ENCODE results near the gene MEI4.
"Not testable (repeated sequence)": the region's sequence is repeated elsewhere in the genome, so short reads cannot be mapped to it uniquely, and the experiment has no call there.

The MEI4 gene

DNA sequence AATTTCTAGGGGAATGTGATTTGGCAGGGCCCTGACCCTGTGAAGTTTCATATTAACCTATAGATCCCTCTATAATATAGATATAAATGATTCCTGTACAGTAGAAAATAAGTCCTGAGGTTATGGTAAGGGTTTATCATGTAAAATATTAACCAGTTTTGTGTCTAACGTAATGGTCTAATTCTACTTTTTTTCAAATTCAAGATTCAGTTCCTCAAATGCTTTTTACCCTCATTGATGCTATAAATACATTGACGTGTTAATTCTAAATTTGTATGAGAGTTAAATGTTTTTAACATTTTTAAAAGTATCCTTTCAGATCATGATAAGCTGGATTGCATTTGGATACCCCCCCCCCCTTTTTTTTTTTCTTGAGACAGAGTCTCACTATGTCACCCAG is 169.4 kb downstream of the MEI4 start:
- no peak for DNase-seq

DNA sequence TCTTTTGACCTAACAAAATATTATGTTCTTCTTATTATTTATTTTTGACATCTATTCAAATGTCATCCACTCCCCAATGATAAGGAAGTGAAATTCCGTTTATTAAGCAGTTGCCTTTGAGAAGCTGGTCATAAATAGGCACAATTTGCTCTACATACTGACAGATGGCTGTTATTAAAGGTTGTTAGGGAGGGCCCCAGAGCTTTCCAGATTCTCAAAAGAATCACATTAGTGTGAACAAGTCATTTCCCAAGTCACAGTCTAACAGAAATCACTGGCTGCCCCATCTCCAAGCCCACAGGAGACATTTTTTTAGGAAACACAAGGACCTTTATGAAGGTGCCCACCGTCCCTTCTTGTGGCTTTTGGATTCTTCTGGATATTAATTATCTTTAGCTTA is 172.4 kb downstream of the MEI4 start:
- no peak for DNase-seq

DNA sequence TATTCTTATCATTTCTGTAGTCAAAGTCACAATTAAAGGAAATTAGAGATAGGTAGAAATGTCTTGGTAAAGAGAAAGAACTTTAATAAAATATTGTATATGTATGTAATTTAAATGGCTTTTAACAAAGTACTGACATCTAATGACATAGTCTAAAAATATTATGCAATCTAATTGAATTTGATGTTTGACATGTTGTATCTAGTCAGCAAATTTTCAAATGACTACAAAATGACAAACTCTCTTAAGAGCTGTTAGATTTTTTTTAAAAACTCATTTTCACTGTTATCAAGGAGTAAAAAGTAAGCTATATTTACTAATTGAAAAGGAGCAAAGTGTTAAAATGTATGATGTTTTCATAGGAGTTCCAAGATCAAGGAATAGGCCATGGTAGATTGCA is 176.9 kb downstream of the MEI4 start:
- DNase-seq: no peak

DNA sequence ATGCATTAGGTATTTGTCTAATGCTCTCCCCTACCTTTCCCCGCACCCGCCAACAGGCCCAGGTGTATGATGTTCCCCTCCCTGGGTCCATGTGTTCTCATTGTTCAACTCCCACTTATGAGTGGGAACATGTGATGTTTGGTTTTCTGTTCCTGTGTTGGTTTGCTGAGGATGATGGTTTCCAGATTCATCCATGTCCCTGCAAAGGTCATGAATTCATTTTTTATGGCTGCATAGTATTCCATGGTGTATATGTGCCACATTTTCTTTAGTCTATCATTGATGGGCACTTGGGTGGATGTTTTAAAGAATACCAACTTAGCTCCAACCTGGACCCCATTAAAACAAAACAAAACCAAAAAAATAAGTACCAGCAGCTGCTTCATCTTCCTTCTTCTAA is 180.9 kb downstream of the MEI4 start:
- DNase-seq: not testable (repeated sequence)

DNA sequence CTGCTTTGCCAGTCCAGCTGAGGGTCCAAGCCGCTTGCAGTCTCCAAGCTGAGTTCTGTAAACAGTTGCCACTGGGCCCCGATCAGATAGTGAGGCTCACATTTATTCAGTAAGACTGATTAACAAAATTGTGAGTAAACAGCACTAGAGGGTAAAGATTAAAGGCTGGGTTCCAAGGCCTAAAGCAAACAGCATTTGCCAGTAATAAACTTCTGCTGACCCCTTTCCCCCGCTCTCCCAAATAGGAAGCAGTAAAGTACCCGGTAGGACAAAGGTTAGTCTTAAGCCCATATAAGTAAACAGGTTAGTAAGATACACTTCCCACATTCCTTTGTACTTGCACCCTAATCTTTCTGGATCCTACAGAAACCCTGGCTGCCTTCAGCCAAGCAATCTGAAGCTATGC is 181.8 kb downstream of the MEI4 start:
- DNase-seq: no peak

DNA sequence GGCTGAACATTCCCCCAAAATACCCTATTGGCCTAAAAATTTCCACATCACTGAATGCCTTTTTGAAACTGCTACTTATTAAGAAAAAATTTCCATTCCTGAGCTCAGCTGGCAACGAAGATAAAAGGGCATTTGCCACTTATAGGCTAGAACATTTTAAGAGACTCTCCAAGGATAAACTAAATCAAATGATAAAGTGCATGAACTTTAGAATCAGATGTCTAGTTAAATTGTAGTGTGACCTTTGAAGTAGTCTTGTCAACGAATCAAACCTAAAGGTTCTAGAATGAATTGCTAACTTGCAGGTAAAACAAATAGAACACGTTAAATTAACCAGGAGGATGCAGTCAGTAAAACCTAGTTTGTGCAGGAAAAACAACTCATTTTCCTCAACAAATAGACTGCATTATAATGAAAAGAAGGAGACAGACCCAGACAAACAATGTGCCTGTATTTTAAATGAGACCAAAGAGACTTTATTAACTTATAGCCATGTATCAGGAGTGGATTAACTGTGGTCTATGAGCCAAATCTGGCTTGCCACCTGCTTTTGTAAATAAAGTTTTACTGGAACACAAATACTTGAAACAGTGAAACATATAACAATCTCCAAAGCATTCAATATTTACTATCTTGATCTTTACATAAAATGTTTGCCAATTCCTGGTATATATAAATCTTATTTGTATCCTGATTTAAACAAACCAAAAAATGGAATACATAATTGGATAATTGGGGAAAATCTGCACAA is 184.4 kb downstream of the MEI4 start:
- no peak for DNase-seq

DNA sequence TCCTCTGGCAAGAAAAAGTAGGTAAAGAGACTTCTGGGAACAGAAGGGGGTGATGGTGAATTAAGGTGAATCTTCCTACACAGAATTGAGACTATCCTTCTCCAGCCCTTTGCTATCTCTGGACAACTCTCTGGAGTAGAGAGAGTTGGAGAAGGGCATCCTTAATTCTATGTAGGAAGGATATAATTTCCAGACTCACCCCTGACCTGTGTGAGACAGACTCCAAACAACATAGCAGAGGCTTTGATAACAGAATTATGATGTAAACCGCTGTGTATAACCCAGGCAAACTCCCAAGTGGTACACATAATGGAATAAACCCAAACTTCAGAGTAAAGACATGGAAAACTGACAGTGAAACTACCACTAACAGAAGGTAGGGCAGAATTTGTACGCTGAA is 186.5 kb downstream of the MEI4 start:
- DNase-seq: no peak

DNA sequence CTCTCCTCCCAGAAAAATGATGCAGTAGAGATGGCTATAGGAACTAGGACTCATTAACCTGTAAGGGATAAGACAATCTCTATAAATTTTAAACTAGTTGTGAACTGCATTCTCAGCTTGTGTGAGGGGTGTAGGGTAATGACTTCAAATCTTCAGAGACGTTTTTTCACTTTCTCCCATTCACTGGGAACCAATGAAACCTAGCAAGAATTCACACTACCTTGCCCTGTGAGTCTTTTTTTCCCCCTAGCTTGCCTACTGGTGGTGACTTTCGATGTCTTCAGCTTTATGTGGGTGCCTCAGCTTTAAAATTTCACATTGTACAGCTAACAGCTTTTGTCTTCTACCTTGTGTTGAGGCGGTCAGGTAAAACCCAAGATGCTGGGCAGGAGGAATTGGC is 192.0 kb downstream of the MEI4 start:
- DNase-seq: no peak

DNA sequence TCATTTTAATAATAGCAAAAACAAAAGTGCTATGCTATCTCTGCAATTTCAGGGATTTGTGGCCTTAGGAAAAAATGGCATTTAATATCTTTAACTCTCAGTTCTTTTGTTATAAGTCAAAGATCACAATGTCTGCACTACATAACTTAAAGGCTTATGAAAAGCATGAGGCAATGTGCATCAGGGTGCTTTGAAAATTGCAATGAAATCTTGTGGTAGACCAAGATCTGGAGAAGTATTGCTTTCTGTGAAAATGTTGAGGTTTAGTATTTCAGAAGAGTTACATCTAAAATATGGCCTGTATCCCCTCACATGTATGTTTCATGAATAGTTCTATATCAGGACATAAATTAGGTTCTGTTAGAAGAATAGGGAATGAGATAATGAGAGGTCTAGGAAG is 200.6 kb downstream of the MEI4 start:
- DNase-seq: no peak

DNA sequence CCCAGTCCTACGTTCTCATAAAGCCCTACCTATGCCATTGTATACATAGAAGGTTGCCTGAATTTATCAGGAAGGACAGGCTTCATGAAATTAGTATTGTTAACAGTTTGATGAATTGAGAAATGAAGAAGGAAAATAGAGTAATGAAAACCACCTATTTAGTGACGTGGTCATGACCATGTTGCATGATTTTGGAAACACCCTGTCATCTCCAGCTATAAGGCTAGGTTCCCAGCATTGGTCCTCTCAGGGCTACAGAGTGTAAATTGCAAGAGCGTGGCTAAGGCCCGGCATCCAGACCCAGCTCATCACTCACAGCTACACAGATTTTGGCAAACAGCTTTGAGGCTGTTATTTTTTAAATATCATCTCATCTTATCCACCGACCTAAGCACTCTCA is 203.6 kb downstream of the MEI4 start:
- no peak for DNase-seq

DNA sequence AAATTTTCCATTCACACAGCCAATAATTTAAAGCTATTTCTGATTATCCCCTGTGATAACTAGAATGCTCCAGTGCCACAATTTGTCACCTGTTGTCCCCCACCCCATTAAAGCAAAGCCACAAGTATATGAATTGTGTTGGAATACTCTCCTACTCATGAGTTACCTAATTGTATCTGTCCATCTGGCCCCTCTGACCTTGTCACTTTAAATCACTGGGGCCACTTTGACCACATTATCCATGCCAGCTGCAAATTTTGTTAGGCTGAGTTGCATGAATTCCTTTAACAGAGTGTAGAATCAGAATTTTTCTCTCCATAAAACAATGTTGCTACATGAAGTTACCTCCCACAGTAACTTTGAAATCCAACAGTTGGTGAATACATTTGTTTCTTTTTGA is 204.6 kb downstream of the MEI4 start:
- no peak for DNase-seq

DNA sequence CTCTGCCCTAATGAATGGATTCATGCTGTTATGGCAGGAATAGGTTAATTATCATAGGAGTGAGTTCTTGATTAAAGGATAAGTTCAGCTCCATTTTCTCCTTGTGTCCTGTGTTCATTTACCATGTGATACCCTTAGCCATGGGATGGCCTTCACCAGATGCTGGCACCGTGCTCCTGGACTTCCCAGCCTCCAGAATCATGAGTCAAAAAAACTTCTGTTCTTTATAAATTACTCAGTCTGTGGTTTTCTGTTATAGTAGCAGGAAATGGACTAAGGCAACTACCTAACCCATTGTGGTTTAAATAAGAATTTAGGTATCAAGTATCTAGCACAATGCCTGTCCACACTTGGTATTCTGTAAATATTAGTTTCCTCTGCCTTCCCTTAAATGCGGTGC is 223.5 kb downstream of the MEI4 start:
- no peak for DNase-seq

DNA sequence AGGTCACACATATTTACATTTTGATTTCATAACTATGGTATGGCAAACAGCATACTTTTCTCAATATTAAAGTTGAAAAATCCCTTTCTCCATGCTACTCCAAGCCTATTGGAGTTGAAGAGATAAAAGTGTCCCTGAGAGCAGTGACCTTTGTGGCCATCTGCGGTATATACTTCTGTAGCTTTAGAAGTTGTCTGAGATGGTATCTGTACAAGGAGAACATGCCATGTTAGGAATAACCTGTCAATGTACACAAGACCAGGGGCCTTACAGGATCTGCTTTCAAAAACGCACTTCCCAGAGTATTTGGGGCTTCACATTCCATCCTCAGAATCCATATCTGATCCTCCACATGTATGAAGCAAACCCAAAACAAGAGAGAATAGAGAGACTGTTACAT is 226.7 kb downstream of the MEI4 start:
- no peak for DNase-seq

DNA sequence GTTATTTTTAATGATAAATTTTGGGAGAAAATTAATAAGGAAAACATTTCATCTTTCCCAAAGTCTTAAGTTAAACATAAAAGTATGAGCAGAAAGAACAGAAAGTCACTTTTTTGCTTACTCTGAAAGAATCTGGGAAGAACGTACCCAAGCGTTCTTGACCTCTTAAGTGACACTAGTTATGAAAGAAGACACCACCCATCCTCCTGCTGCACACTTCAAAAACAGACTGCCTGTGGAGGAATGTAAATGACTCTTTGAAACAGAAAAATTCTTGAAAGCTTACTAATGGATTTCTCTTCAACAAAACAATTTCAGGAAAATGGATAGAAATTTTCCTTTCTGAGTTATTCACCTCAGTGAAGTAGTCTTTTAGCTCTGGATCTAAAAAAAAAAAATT is 227.7 kb downstream of the MEI4 start:
- DNase-seq: peak; percentile 13 to 75

DNA sequence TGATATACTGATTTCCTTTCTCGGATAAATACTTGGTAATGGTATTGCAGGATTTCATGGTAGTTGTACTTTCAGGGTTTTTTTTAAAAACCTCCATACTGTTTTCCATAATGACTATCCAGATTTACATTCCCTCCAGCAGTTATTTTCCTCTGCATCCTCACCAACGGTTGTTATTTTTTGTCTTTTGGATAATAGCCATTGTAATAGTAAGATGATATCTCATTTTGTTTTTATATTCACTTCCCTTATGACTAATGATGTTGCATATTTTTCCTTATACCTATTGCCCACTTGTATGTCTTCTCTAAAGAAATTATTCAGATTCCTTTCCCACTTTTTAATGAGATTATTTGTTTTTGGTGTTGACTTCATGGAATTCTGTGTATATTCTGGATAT is 231.0 kb downstream of the MEI4 start:
- DNase-seq: peak in 1 of 2 experiments; percentile 17

DNA sequence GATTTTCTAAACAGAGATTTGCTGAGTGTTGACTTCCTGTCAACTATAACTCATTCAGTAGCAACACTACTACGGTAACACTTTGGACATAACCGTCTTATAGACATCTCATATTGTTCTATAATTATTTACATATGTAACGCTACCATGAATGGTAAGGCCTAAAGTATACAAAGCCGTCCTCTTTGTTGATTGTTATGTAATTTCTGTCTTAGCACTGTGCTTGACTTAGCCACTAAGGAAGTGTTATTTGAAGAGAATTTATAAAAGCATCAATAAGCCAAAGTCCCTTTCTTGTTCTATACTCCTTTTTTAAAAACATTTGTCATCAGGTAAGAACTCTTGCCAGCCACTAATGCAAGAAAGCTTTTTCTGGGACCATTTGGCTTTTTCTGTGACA is 240.6 kb downstream of the MEI4 start:
- DNase-seq: no peak

DNA sequence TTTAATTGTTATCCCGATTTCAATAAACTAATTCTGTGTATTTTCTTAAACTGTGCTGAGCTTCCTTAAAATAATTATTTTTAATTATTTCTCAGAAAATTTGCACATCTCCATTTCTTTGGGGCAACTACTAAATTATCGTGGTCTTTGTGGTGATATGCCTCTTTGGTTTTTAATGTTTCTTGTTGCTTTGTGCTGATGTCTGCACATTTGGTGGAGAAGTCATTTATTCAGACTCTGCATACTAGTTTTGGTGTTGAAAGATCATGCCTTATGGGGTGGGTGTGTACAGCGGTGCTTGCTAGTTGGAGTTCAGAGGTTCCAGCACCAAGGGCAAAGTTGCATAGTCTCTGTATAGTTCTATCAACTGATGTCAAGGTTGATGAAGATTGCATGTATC is 253.2 kb downstream of the MEI4 start:
- no peak for DNase-seq

DNA sequence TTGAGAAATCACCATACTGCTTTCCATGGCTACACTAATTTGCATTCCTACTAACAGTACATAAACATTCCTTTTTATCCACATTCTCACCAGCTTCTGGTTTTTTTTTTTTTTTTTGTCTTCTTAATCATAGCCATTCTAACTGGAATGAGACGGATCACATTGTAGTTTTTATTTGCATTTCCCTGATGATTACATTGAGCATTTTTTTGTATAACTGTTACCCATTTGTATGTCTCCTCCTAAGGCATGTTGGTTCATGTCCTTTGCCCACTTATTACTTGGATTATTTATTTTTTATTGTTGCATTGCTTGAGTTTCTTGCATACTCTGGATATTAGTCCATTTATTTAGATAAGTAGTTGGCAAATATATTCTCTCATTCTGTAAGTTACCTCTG is 258.0 kb downstream of the MEI4 start:
- no peak for DNase-seq

DNA sequence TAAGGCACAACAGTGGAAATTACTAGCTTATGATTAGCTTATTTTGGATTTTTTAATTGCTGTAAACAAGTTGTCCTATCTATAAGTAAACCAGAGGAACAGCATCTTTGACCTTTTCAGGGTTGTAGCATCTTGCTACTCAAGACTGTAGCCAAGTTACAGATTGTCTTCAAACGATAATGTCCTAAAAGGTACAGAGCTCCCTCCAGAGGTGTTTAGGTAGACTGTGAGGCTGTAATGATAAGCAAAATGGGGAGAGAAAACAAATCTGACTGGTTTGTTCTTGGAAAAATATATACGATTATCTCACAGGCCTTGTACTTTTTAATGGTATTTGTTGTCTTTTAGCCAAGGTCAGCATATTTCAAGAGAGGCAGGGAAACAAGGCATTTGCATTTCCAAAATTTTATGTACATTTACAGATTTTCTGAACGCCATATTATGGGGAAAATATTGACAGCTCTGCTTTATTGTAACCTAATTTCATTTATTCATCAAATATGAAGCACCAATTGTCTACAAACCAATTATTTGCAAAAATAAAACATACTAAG is 273.4 kb downstream of the MEI4 start:
- peak in 1 of 2 experiments; percentile 40 for DNase-seq

DNA sequence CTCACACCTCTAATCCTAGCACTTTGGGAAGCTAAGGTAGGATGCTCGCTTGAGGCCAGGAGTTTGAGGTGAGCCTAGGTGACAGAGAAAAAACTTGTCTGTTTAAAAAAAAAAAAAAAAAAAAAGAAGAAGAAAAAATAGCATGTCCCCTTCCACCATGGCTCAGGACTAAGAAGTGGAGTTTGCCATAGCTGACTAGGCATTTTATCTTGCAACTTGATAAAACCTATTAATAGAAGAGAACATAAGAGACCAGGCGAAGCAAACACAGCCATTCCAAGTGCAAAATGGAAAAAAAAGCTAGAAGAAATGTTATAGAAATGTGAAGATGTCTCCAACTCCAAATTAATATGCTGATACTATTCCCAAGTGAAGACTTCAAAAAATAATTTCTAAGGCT is 277.5 kb downstream of the MEI4 start:
- DNase-seq: no peak

DNA sequence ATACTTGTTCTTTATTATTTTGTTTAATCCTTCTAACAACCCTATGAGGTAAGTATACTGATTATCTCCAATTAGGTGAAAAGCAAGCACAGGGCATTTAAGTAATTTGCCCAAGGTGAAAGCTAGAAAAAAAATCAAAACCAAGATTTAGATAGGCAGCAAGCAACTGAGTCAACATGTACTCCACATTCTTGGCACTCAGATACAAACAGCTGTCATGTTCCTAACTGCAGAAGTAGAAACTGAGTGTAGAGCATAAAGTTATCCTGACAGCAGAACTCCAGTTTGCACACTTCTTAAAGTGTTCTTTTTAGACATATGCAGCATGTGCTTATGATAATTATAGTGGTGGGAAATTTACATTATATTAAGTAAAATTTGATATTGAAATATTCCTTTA is 278.1 kb downstream of the MEI4 start:
- no peak for DNase-seq

DNA sequence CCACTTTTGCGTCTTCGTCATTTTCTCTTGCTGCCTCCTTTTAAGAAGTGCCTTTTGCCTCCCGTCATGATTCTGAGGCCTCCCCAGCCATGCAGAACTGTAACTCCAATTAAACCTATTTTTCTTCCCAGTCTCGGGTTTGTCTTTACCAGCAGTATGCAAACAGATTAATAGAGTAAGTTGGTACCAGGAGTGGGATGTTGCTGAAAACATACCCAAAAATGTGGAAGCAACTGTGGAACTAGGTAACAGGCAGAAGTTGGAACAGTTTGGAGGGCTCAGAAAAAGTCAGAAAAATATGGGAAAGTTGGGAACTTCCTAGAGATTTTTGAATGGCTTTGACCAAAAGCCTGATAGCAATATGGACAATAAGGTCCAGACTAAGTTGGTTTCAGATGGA is 309.2 kb downstream of the MEI4 start:
- DNase-seq: no peak

DNA sequence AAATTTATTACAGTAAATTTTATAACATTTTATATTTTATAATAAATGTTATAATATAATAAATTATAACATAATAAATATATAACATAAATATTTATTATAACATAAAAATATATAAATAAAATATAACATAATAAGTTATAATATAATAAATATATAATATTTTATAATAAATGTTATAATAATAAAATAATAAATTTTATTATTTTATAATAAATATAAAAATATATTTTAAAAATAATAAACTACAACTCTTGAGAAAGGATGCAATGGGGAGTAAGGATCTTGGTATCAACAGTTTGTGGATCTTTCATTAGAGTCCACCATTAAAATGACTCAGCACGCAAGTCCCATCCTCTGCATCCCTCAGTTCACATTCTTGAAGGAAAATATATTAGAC is 312.6 kb downstream of the MEI4 start:
- DNase-seq: no peak

DNA sequence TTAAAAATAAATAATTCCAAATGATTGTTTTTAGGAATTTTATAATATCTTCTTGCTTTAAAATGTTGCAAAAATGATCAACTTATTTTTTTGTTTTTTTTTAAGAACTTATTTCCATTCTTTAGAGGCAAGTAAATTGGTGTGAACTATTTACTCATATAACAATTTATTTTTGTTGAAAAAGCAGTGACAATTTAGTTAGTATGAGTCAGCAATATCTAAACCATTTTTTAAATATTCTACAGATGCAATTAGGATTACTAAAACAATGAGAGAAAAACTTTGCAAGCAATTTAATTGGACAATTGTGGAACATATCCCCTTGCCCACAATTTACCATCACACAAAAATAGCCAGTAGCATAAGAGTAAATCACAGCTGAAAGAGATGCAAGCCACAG is 319.5 kb downstream of the MEI4 start:
- DNase-seq: no peak

All from SW 1271 (cell line).